K562 (cell line): ENCODE results near the gene ACE.

Experiments
- EZH2 ChIP-seq: IDR thresholded peaks from 2 replicates; pipeline ENCODE4 v1.6.1; 2012; ENCODE audit warnings: low read depth, mild to moderate bottlenecking, inconsistent platforms, low read length, borderline replicate concordance
- GATA2 ChIP-seq: sonication (generic); formaldehyde crosslinking; IDR thresholded peaks from 2 replicates; pipeline ENCODE4 v1.4.0; 2020; ENCODE audit warnings: mild to moderate bottlenecking, missing genetic modification reagents
- L3MBTL2 ChIP-seq: fragments of 450-650 bp; IDR thresholded peaks from 2 replicates; pipeline ENCODE4 v1.6.1; 2016; ENCODE audit warnings: mild to moderate bottlenecking, moderate library complexity
- MAFK ChIP-seq: IDR thresholded peaks from 2 replicates; pipeline ENCODE4 v1.6.1; 2011; ENCODE audit warnings: low read length, improper control_type of control experiment
- MYC ChIP-seq, 2 experiments: fragments of 250-450 bp in 1 of 2; sonication (Bioruptor Pico) in 1 of 2; IDR thresholded peaks; 2 replicates each; pipeline versions ENCODE4 v1.5.1 to v1.6.1; 2012 to 2021; ENCODE audit warnings: low read depth in 2 of 2, borderline replicate concordance in 1 of 2, improper control_type of control experiment in 1 of 2, low read length in 1 of 2, mild to moderate bottlenecking in 1 of 2, moderate library complexity in 1 of 2
- RHOXF2B ChIP-seq: fragments of 250-450 bp; sonication (Bioruptor Pico); conservative IDR thresholded peaks from 2 replicates; pipeline ENCODE4 v1.5.1; 2021
- TBP ChIP-seq: optimal IDR thresholded peaks from 2 replicates; pipeline ENCODE3; 2011; ENCODE audit warnings: low read depth, low read length, improper control_type of control experiment
- ZNF3 ChIP-seq: fragments of 250-450 bp; sonication (Bioruptor Pico); IDR thresholded peaks from 2 replicates; pipeline ENCODE4 v1.5.0; 2021; ENCODE audit warnings: mild to moderate bottlenecking, moderate library complexity
- ZZZ3 ChIP-seq: fragments of 450-650 bp; IDR thresholded peaks from 2 replicates; pipeline ENCODE4 v1.6.1; 2016; ENCODE audit warnings: antibody characterized with exemption, mild to moderate bottlenecking, moderate library complexity
- TF ChIP-seq, protein P1 (sequence below): fragments of 450-650 bp; IDR thresholded peaks from 2 replicates; pipeline ENCODE4 v1.7.1; 2018; ENCODE audit warnings: mild to moderate bottlenecking, low read depth; ENCODE audit not compliant: partially characterized antibody
- TF ChIP-seq, protein P2 (sequence below): fragments of 250-450 bp; sonication (Bioruptor Pico); IDR thresholded peaks from 2 replicates; pipeline ENCODE4 v1.8.0; 2021; ENCODE audit warnings: borderline replicate concordance, mild to moderate bottlenecking, moderate library complexity; ENCODE audit not compliant: poor library complexity, severe bottlenecking

DNA sequence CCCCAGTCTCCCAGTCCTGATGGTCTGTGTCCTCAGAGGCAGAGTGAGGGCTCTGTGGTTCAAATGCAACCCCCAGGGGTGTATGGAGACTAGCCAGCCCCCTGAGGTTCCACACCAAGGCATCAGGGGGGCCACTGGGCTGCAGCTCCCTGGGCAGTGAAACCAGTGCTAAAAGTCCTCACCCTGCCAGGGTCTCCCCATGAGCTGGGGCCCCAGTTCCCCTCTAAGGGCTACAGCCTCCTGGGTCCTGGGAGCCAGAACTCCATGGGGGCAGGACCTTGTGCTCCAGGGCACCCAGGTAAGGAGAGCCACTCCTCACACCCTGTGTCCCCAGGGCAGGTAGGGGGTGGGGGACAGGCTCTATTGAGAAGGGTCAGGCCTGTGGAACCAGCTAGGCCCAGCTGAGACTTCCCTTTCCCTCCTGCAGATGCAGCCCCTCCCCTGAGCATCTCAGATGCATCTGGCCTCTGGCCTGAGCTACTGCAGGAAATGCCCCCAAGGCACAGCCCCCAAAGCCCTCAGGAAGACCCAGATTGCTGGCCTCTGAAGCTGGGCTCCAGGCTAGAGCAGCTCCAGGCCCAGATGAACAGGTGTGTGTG is 67.1 kb downstream of the ACE start:
- TF ChIP-seq TBP (no peak), RHOXF2B (CRISPR knock-in tag) (no peak), MYC (IDR thresholded peaks at IDR 0.05; ENCODE audit: low read depth, low read length) (no peak), MYC (CRISPR knock-in tag; IDR thresholded peaks at IDR 0.05; ENCODE audit: borderline replicate concordance, low read depth) (no peak), EZH2 (no peak), MAFK (no peak), L3MBTL2 (no peak), ZNF3 (CRISPR knock-in tag) (no peak), ZZZ3 (no peak), GATA2 (no peak)
- TF ChIP-seq, protein P1, sequence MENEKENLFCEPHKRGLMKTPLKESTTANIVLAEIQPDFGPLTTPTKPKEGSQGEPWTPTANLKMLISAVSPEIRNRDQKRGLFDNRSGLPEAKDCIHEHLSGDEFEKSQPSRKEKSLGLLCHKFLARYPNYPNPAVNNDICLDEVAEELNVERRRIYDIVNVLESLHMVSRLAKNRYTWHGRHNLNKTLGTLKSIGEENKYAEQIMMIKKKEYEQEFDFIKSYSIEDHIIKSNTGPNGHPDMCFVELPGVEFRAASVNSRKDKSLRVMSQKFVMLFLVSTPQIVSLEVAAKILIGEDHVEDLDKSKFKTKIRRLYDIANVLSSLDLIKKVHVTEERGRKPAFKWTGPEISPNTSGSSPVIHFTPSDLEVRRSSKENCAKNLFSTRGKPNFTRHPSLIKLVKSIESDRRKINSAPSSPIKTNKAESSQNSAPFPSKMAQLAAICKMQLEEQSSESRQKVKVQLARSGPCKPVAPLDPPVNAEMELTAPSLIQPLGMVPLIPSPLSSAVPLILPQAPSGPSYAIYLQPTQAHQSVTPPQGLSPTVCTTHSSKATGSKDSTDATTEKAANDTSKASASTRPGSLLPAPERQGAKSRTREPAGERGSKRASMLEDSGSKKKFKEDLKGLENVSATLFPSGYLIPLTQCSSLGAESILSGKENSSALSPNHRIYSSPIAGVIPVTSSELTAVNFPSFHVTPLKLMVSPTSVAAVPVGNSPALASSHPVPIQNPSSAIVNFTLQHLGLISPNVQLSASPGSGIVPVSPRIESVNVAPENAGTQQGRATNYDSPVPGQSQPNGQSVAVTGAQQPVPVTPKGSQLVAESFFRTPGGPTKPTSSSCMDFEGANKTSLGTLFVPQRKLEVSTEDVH, result no peak
- TF ChIP-seq, protein P2, sequence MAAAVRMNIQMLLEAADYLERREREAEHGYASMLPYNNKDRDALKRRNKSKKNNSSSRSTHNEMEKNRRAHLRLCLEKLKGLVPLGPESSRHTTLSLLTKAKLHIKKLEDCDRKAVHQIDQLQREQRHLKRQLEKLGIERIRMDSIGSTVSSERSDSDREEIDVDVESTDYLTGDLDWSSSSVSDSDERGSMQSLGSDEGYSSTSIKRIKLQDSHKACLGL (CRISPR knock-in tag), result no peak
